Raji (cell line): ENCODE data around the gene USP5.

ENCODE experiments used
- POLR2A ChIP-seq: IDR thresholded peaks from 2 replicates; pipeline ENCODE4 v1.6.1; 2011; ENCODE audit warnings: low read depth, low read length, control low read depth; ENCODE audit not compliant: insufficient read depth

Gene USP5

DNA sequence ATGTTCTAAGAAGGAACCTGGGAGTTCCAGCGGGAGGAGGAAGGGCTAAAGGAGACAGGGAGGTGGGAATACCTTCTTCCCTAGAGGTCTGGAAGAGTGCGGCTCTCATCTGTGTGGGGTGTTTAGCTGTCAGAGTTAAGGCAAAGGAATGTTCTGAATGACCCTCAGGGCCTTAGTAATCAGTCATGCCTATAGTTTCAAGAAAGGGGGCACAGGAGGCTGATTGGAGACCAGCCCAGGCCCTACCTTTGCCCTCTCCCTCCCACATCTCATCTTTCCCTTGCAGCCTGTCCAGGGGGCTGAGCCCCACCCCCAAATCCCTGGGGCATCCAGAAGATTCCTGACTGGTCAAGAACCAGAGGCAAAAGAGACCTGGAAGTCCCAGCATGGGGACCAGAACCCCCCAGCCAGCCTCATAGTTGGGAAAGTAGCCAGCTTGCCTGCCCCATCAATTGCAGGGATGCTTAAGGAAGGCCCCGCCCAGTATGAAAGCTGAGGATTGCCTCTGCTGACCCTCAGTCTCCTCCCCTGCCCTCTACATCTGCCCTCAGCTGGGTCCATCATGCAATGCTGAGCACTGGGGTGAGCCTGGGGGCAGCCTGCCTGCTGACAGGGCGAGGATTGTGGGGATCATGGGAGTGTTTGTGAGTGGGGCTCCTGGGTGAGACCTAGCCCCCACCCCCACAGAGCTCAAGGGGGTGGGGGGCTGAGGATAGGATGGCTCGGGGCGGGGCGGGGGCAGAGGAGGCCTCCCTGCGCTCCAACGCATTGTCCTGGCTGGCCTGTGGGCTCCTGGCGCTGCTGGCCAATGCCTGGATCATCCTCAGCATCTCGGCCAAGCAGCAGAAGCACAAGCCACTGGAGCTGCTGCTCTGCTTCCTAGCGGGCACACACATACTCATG lies 28.5 kb upstream of the USP5 start:
- TF ChIP-seq POLR2A = no peak

DNA sequence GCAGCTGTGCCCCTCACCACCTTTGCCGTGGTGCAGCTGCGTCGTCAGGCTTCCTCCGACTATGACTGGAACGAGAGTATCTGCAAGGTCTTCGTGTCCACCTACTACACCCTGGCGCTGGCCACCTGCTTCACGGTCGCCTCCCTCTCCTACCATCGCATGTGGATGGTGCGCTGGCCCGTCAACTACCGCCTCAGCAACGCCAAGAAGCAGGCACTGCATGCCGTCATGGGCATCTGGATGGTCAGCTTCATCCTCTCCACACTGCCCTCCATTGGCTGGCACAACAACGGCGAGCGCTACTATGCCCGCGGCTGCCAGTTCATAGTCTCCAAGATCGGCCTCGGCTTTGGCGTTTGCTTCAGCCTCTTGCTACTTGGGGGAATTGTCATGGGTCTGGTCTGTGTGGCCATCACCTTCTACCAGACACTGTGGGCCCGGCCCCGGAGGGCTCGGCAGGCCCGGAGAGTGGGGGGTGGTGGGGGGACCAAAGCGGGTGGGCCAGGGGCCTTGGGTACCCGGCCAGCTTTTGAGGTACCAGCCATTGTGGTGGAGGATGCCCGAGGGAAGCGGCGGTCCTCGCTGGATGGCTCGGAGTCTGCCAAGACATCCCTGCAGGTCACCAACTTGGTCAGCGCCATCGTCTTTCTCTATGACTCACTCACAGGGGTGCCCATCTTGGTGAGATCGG lies 27.7 kb upstream of the USP5 start:
- TF ChIP-seq POLR2A = no peak

DNA sequence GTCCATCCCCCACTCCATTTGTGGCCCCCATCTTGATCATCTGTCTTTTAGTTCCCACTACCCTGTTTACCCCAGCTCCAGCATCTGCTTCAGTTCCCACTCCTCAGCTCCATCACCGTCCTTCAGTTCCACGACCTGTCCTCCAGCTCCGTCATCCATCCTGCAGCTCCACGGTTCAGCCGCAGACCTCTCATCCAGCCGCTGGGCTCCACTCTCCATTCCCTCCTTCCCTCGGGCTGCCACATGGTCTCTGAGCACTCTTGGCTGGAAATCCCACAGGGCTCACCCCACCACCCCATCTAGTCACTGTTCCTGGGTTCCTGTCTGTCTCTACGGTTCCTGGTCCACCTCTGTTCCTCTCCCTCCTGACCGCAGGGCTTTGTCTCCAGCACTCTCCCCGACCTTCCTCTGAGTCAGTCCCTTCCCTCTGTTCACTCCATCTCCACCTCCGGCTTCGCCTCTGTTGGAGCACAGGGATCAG lies 27.0 kb upstream of the USP5 start:
- no peak for TF ChIP-seq POLR2A

DNA sequence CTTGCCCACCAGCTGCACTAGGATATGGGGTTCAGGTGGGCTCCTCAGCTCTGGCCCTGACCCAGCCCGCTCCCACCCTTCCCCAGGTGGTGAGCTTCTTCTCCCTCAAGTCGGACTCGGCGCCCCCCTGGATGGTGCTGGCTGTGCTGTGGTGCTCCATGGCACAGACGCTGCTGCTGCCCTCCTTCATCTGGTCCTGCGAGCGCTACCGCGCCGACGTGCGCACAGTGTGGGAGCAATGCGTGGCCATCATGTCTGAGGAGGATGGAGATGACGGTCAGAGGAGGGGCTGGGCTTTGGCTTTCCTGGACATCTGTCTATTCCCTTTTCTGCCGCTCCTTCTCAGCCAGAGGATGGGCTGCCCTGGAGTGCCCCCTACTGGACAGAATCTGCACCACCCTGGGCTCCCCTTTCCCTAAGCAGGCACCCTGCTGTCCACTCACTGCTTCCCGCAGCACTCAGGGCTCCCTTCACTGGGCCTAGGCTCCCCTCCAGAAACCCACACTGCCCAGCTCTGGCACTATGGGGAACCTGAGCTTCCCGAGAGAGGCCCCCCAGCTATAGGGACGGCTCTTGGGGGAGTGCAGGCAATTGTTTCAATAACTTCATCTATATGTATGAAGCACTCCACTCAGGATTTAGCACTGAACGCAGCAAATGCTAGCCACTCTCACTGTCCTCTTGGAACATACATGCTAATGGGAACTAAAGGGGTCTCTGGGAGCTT lies 26.4 kb upstream of the USP5 start:
- no peak for TF ChIP-seq POLR2A

DNA sequence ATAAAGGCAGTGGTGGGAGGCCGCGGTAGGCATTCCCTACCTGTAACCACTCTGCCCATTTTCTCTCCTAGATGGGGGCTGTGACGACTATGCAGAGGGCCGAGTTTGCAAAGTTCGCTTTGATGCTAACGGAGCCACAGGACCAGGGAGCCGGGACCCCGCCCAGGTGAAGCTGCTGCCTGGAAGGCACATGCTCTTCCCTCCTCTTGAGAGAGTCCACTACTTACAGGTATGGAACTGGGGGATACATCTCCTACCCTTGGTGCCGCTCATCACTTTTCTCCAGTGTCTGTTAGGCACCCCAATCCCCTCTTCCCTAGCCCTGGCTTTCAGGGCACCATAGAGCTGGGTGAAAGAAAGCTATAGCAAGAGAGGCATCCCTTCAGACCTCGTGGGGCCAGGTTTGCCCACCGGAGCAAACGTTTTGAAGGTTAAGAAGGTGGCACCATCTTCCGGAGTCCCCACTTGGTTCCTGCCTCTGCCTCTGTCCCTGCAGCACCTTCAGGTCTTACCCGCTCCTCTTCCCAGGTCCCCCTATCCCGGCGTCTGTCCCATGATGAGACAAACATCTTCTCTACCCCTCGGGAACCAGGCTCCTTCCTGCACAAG lies 25.7 kb upstream of the USP5 start:
- no peak for TF ChIP-seq POLR2A

DNA sequence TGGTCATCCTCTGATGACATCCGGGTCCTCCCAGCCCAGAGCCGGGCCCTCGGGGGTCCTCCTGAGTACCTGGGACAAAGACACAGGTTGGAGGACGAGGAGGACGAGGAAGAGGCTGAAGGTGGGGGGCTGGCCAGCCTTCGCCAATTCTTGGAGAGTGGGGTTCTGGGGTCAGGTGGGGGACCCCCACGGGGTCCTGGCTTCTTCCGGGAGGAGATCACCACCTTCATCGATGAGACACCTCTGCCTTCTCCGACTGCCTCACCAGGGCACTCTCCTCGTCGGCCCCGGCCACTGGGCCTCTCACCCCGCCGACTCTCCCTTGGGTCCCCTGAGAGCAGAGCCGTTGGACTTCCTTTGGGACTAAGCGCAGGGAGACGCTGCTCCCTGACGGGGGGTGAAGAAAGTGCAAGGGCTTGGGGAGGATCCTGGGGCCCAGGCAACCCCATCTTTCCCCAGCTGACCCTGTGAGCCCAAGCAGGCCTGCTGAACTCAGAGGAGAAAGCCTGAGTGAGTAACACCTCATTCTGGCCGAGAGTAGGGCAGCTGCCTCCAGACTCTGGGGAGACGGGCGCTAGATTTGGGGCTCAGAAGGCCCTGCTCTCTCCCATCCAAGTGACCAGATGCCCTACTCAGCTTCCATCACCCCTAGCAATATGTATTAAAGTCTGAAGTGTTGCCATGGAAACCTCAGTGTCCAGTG lies 25.1 kb upstream of the USP5 start:
- TF ChIP-seq POLR2A = no peak

DNA sequence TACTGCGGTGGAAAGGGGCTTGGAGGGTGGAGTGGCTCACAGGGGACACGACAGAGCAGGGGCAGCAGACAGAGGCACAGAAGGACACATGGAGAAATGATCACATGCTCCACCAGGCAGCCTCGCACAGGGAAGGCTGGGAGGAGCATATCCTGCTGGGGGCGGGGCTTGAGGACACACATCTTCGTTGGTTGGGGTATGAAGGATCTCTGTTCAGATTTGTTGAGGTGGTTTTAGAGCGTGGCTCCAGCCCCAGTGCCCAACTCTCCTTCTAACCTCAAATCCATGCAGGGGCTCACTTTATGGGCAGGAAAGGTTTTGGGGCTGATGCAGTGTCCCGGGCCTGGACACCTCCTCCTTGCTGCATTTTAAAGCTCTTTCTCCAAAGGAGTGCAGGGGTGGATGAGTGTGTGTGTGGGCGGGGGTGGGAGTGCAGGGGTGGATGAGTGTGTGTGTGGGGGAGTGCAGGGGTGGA lies 24.5 kb upstream of the USP5 start:
- TF ChIP-seq POLR2A = no peak

DNA sequence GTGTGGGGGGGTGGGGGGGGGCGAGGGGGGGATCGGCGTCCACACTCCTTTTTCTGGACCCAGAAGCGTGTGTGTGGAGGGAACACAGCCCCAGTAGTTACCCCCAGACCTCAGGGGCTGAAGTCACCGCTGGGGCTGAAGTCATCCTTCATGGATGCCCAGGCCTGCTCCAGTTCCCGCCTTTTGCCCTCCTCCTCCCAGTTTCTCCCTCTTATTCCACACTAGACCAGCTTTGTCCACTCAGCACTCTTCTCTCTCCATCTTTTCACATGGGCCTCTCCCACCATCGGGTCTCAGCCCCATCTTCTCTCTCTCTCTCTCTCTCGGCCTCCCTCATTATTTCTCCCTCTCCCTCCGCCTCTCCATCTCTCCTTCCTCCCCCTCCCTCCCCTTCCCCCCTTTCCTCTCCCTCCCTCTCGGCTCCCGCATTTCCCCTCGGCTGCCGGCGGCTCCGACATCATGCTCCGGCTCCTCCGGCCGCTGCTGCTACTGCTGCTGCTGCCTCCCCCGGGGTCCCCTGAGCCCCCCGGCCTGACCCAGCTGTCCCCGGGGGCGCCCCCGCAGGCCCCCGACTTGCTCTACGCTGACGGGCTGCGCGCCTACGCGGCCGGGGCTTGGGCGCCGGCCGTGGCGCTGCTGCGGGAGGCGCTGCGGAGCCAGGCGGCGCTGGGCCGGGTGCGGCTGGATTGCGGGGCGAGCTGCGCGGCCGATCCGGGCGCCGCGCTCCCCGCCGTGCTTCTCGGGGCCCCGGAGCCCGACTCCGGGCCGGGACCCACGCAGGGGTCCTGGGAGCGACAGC lies 23.8 kb upstream of the USP5 start, which contains the start of gene P3H3:
Gene P3H3 (plus strand): TSS at position 426 of the 799 bp plus-strand sequence. CDS start 34 bp downstream, at position 460.
- no peak for TF ChIP-seq POLR2A

DNA sequence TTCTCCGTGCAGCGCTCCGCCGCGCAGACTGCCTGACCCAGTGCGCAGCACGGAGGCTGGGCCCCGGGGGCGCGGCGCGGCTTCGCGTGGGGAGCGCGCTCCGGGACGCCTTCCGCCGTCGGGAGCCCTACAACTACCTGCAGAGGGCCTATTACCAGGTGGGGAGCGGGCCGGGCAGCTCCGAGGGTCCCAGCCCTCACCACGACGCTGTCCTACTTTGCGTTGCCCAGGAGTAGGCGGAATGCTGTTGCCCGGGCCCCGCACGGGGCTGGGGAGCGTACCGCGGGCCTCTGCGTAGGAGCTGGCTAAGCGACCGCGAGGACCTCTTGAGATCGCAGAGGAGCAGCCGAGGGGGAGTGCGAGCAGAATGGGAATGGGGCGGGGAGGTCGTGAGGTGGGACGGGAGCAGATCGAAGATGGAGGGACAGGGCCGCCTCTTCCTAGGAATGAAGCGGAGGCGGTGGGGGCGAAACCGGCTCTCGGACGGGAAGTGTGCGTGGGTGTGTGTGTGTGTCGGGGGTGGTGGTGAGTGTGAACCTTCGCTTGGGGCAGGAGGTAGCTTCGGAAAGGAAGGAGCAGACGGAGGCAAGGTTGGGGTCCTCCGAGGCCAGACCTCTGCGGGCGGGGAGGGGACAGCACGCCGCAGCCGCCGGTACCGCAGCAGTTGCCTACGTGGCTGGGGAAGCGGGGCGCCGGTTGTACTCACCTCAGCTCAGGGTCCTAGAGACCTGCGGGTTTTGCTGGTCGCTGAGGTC lies 23.0 kb upstream of the USP5 start:
- no peak for TF ChIP-seq POLR2A

DNA sequence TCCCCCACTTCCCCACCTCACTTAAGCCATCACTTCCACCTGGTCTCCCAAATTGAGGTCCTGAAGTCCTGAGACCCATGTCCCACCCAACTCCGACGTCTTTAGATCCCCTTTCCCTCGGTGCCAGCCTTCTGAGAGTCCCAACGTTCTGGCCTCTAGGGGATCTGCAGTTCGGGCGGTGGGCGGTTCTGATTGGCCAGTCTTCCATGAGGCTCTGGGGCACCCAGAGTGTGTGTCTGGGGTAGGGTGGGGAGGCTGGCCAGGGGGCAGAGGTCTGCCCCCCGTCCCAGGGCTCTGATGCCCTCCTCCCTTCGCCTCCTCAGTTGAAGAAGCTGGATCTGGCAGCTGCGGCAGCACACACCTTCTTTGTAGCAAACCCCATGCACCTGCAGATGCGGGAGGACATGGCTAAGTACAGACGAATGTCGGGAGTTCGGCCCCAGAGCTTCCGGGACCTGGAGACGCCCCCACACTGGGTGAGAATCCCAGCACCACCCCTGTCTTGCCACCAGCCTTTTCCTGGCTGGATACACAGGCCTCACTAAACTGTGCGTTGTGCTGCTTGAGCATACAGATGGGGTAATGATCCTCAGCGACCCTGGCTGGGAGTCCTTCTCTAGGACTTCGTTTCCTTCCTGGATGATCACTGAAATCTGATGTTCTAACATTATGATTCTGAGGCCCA lies 22.3 kb upstream of the USP5 start:
- TF ChIP-seq POLR2A = no peak

DNA sequence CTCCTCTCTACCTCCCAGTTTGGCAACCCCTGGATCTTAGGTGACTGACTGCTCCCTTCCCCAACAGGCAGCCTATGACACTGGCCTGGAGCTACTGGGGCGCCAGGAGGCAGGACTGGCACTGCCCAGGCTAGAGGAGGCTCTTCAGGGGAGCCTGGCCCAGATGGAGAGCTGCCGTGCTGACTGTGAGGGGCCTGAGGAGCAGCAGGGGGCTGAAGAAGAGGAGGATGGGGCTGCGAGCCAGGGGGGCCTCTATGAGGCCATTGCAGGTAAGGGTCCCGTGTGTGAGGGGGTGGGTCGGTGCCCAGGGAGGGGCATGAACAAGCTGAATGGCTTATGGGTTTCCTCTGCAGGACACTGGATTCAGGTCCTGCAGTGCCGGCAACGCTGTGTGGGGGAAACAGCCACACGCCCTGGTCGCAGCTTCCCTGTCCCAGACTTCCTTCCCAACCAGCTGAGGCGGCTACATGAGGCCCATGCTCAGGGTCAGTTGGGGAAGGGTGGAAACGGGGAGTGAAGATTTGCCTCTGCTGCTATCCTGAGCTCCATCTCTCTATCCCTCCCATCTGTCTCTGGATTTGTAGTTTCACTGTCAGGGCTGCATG lies 21.6 kb upstream of the USP5 start:
- TF ChIP-seq POLR2A = no peak

DNA sequence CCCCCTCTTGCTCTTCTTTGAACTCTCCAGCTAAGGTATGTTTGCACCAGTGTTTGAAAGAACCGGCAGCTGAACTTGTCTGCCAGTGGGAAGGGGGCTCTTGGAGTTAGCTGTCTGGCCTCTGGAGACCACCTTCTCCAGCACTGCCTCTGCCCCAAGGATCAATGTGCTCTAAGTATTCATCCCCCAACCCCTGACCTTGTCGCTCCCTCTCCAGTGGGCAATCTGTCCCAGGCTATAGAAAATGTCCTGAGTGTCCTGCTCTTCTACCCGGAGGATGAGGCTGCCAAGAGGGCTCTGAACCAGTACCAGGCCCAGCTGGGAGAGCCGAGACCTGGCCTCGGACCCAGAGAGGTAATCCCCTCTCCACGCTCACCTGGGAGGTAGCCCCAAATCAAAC lies 21.0 kb upstream of the USP5 start:
- no peak for TF ChIP-seq POLR2A

DNA sequence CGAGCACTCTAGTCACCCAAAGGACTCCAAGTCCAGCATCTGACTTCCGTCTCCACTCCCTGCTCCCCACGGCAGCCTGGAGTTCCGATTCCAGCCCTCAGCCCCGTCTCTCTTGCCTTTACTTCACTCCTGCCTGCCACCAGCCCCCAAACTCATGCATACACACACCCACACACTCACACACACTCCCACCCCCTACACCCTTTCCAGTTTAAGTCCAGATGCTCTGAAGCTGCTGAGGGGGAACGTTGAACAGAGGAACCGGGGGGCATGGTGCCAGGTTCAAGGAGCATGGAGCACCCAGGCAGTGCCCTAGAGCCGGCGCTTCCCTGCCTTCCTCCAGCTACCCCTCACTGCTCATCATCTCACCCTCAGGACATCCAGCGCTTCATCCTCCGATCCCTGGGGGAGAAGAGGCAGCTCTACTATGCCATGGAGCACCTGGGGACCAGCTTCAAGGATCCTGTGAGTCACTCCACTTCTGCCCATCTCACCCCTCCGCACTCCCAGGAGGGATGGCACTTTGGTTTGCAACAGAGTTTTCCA lies 20.4 kb upstream of the USP5 start:
- no peak for TF ChIP-seq POLR2A
